ENCODE measurements around the gene C1QTNF9B. TPM values are rescaled to one million over a fixed set of nuclear protein-coding genes. Genes with fewer than 3 reads are reported as not detected.

C1QTNF9B gene
- total RNA-seq, 4 donors from 2014 or later: 0.27 to 1.1 (median 0.58) TPM; not detected in 1

DNA sequence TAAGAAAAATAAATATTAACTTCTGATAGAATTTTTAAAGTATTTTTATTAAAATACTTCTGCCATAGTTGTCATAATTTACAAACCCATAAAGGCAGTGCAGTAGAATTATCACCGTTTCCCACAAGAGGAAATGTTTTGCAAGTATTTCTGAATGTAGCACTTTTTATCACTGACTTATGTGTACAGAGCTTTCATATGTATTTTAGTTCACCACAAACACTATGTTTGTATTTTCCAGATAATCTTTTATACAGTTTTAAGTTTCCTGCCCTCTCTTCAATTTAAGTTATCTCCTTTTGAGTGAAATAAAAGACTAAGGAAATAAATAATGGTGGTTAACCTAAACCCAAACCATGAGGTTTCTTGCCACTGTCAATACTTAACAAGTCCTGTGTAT is 32.3 kb downstream of the C1QTNF9B start:
- Histone ChIP-seq H3K9me3 (no peaks in the 10 kb centered on the region), H3K27ac (no peak overlapping the region), H3K4me3 (no peak overlapping the region), H3K27me3 (no peaks in the 10 kb centered on the region), H3K4me1 (no peaks in the 10 kb centered on the region), H3K36me3 (peaks cover 0 to 9% of the 10 kb centered on the region in 2 donors)
- ATAC-seq (no peak), DNase-seq (no peak)
- TF ChIP-seq, protein P1, sequence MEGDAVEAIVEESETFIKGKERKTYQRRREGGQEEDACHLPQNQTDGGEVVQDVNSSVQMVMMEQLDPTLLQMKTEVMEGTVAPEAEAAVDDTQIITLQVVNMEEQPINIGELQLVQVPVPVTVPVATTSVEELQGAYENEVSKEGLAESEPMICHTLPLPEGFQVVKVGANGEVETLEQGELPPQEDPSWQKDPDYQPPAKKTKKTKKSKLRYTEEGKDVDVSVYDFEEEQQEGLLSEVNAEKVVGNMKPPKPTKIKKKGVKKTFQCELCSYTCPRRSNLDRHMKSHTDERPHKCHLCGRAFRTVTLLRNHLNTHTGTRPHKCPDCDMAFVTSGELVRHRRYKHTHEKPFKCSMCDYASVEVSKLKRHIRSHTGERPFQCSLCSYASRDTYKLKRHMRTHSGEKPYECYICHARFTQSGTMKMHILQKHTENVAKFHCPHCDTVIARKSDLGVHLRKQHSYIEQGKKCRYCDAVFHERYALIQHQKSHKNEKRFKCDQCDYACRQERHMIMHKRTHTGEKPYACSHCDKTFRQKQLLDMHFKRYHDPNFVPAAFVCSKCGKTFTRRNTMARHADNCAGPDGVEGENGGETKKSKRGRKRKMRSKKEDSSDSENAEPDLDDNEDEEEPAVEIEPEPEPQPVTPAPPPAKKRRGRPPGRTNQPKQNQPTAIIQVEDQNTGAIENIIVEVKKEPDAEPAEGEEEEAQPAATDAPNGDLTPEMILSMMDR (IDR thresholded peaks at IDR 0.05 in 4 of 5, conservative IDR thresholded peaks at IDR 0.05 in 1 of 5): no peak
- TF ChIP-seq POLR2A (IDR thresholded peaks at IDR 0.05): no peak
- intact Hi-C loops (cut with DNase I; ENCODE audit: low total_unique reads): no loop called here
- in situ Hi-C loops (cut with MboI; ENCODE audit: low sequenced_read_pairs in 4 of 4): loop anchor here in 3 of 4 donors (5.0 to 25.0 kb wide), 3 partner anchors 278 to 400 kb away; no protein-coding TSS in a partner anchor

DNA sequence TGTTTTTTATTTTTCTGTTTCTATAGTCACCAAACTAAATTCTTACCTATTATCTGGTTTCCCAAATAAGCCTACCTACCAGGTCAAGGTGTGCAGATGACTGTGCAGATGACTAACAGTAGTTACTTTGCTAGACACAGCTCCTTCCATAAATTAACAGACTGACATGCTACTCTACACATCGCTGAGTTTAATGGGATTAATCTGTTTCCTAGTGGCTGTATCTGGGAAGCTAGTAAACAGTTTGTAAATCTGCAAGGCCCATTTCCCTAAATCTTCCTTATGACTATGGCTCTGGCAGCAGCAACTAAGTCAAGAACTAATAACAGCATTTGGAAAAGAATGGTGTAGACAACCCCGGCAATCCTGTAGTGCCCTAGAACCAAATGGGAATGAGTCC is 36.0 kb downstream of the C1QTNF9B start:
- Histone ChIP-seq H3K27me3 (no peaks in the 10 kb centered on the region), H3K4me3 (no peak overlapping the region), H3K27ac (no peak overlapping the region), H3K36me3 (peaks cover 0 to 9% of the 10 kb centered on the region in 2 donors), H3K9me3 (no peaks in the 10 kb centered on the region), H3K4me1 (no peaks in the 10 kb centered on the region)
- DNase-seq (no peak), ATAC-seq (no peak)
- in situ Hi-C loops (cut with MboI; ENCODE audit: low sequenced_read_pairs in 4 of 4): loop anchor here in 2 of 4 donors (10.0 to 25.0 kb wide), 2 partner anchors 274 to 397 kb away; no protein-coding TSS in a partner anchor
- no peak for TF ChIP-seq POLR2A (IDR thresholded peaks at IDR 0.05)
- TF ChIP-seq, protein P1 (IDR thresholded peaks at IDR 0.05 in 4 of 5, conservative IDR thresholded peaks at IDR 0.05 in 1 of 5): no peak
- intact Hi-C loops (cut with DNase I; ENCODE audit: low total_unique reads): no loop called here

DNA sequence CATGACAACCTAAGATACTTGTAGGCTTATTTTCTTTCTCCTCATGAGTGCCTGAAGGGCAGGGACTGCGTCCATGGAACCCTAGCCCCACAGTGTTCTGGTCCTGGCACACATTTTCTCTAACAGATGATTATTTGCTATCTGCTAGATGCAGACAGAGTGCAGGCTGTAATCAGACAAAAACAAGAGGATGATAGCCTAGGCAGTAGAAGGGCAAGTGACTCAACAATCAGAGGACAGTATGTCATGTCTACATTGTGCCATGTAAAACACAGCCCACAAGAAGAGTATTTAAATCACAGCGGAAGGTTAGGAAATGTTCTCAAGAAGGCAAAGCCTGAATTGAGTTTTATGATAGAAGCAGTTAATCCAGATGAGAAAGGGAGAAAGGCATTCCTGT is 37.4 kb downstream of the C1QTNF9B start:
- intact Hi-C loops (cut with DNase I; ENCODE audit: low total_unique reads) (no loop called here), in situ Hi-C loops (cut with MboI; ENCODE audit: low sequenced_read_pairs in 4 of 4) (loop anchor here in 2 of 4 donors (10.0 to 25.0 kb wide), 2 partner anchors 273 to 395 kb away; no protein-coding TSS in a partner anchor)
- Histone ChIP-seq H3K9me3 (no peaks in the 10 kb centered on the region), H3K4me1 (no peaks in the 10 kb centered on the region), H3K27ac (no peak overlapping the region), H3K4me3 (no peak overlapping the region), H3K36me3 (peaks cover 0 to 9% of the 10 kb centered on the region in 2 donors), H3K27me3 (no peaks in the 10 kb centered on the region)
- no peak for DNase-seq
- no peak for TF ChIP-seq POLR2A (IDR thresholded peaks at IDR 0.05)
- TF ChIP-seq, protein P1 (IDR thresholded peaks at IDR 0.05 in 4 of 5, conservative IDR thresholded peaks at IDR 0.05 in 1 of 5): no peak
- no peak for ATAC-seq

DNA sequence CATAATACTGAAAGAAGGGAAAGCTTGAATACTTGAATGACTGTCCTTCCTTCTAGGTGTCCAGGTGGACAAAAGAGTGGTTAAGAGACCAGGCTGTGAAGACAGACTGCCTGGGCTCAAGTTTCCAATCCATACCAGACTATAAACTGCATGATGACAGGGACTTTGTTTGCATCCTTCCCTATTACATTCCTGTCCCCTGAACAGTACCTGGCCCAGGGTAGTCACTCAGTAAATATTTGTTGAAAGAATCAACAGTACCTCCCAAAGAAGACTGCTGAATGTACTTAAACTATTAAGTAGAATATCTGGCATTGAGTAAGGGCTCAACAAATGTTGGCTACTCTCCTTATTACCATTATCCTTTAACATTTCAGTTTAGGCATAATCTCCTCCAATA is 37.8 kb downstream of the C1QTNF9B start:
- no peak overlapping the region for H3K27ac ChIP-seq
- no peaks in the 10 kb centered on the region for H3K27me3 ChIP-seq
- no peak for TF ChIP-seq POLR2A (IDR thresholded peaks at IDR 0.05)
- TF ChIP-seq, protein P1 (IDR thresholded peaks at IDR 0.05 in 4 of 5, conservative IDR thresholded peaks at IDR 0.05 in 1 of 5): no peak
- ATAC-seq (no peak), DNase-seq (no peak)
- H3K4me1 ChIP-seq: no peaks in the 10 kb centered on the region
- no peak overlapping the region for H3K4me3 ChIP-seq
- peaks cover 0 to 9% of the 10 kb centered on the region in 2 donors for H3K36me3 ChIP-seq
- no peaks in the 10 kb centered on the region for H3K9me3 ChIP-seq
- in situ Hi-C loops (cut with MboI; ENCODE audit: low sequenced_read_pairs in 4 of 4): loop anchor here in 1 of 4 donors (25.0 kb wide), 1 partner anchor 272 kb away; no protein-coding TSS in a partner anchor
- intact Hi-C loops (cut with DNase I; ENCODE audit: low total_unique reads): no loop called here

DNA sequence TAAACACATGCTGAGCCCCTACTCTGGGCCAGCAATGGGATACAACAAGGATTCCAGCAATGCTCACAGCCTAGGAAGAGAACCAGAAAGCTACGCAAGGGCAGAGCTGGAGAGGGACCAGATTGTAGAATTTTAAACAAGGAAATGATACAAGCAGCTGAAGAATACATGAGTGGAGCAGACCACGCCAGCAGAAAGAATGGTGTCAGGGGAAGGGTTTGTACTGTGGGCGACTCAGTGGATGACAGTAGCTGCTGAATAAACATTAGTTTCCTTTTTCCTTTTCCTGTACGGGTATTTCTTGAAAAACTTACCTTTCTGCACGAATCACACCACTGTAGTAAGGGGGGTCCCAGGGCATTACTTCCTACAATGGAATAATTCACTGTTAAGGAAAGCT is 38.8 kb downstream of the C1QTNF9B start:
- in situ Hi-C loops (cut with MboI; ENCODE audit: low sequenced_read_pairs in 4 of 4): loop anchor here in 1 of 4 donors (25.0 kb wide), 1 partner anchor 271 kb away; no protein-coding TSS in a partner anchor
- no peaks in the 10 kb centered on the region for H3K9me3 ChIP-seq
- no peaks in the 10 kb centered on the region for H3K27me3 ChIP-seq
- H3K27ac ChIP-seq: no peak overlapping the region
- DNase-seq (no peak), ATAC-seq (no peak)
- TF ChIP-seq, protein P1 (IDR thresholded peaks at IDR 0.05 in 4 of 5, conservative IDR thresholded peaks at IDR 0.05 in 1 of 5): no peak
- no peak for TF ChIP-seq POLR2A (IDR thresholded peaks at IDR 0.05)
- peaks cover 0 to 9% of the 10 kb centered on the region in 2 donors for H3K36me3 ChIP-seq
- intact Hi-C loops (cut with DNase I; ENCODE audit: low total_unique reads): no loop called here
- no peak overlapping the region for H3K4me3 ChIP-seq
- no peaks in the 10 kb centered on the region for H3K4me1 ChIP-seq

Data from gastrocnemius medialis (tissue), 4 donors.